Activated T-cell treated with anti-CD3 and anti-CD28 coated beads, Interleukin-2, amount 50 U/mL, for 24 hours (primary cell): ENCODE measurements around the gene RAD51B.

Experiments
- DNase-seq: peaks from one replicate; pipeline ENCODE4 v3.0.0-alpha.2; 2020
- H3K27ac Mint-ChIP-seq: 2 replicates; pipeline ENCODE4 v1.8.0; 2020; ENCODE audit warnings: mild to moderate bottlenecking, mixed read lengths
- H3K27me3 Mint-ChIP-seq: 2 replicates; pipeline ENCODE4 v1.8.0; 2020; ENCODE audit warnings: mixed read lengths
- H3K36me3 Mint-ChIP-seq: 2 replicates; pipeline ENCODE4 v1.8.0; 2020; ENCODE audit warnings: low read depth, mixed read lengths
- H3K4me1 Mint-ChIP-seq: 2 replicates; pipeline ENCODE4 v1.8.0; 2020; ENCODE audit warnings: low read depth, mixed read lengths
- H3K4me3 Mint-ChIP-seq: 2 replicates; pipeline ENCODE4 v1.8.0; 2020; ENCODE audit warnings: mild to moderate bottlenecking, moderate library complexity, mixed read lengths
- H3K9me3 Mint-ChIP-seq: 2 replicates; pipeline ENCODE4 v1.8.0; 2020; ENCODE audit warnings: mixed read lengths

Gene RAD51B

DNA sequence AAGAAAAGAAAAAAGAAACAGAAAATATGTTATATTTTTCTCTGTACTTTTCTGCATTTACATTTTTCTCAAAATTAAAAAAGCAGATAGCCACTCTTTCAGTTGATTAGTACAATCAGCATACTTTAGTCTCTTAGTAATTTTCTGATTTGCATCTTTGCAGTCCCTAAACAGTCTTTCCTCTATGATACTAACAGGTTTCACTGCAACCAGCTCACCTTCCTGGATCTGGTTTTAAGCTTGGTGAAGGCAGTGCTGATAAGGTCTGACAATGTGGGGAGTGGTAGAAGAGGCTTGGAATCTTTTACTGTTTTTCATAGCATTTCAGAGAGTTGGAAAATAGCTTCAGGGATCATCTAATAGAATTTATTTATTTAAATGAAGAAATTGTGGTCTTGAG is 515.7 kb downstream of the RAD51B start:
- H3K27ac Mint-ChIP-seq, result no peak overlapping the region
- no peaks in the 10 kb centered on the region for H3K27me3 Mint-ChIP-seq
- H3K9me3 Mint-ChIP-seq, result no peaks in the 10 kb centered on the region
- H3K4me3 Mint-ChIP-seq, result no peak overlapping the region
- H3K4me1 Mint-ChIP-seq, result peaks cover 3% of the 10 kb centered on the region
- no peak for DNase-seq
- no peaks in the 10 kb centered on the region for H3K36me3 Mint-ChIP-seq

DNA sequence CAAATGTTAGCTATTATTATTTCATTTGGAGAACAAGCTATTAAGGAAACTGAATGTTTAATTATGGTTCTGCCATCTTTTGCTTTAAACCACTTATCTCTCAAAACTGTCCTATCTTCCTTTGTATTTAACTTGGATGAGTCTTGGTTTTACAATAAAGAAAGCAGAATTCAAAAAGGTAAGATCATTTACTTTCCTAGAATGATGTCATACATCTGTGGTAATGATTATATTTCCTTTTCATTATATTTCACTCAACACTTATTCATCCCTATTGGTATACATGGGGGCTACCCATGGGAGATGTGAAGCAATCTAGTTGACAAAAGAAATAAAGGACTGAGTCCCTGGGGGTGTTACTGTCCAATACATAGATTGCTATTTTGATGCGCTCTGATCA is 516.6 kb downstream of the RAD51B start:
- Mint-ChIP-seq H3K27me3 (no peaks in the 10 kb centered on the region), H3K9me3 (no peaks in the 10 kb centered on the region), H3K4me1 (peaks cover 3% of the 10 kb centered on the region), H3K4me3 (no peak overlapping the region), H3K27ac (no peak overlapping the region), H3K36me3 (no peaks in the 10 kb centered on the region)
- DNase-seq, result no peak

DNA sequence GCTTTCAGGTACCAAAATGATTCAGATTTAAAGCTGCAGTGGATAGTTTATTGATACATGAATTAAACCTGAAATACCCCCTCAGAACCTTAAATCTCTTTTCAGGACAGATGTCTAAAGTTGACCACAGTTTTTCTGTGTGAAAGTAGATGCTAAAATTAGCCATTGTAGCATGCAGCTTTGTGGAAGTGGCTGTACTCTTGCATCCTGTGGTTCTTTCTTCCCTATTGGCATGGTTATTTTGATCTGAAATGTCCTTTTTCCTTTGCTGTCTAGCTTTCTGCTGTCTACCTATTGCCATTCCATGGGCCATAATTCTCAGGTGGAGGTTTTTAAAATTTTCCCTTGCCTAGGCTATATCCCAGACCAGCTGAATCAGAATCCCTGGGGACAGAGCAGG is 517.7 kb downstream of the RAD51B start:
- Mint-ChIP-seq H3K27ac (no peak overlapping the region), H3K27me3 (no peaks in the 10 kb centered on the region), H3K4me3 (no peak overlapping the region), H3K36me3 (no peaks in the 10 kb centered on the region), H3K9me3 (no peaks in the 10 kb centered on the region), H3K4me1 (peaks cover 11% of the 10 kb centered on the region)
- DNase-seq, result no peak

- Mint-ChIP-seq H3K27ac (no peak overlapping the region), H3K4me3 (no peak overlapping the region), H3K4me1 (peaks cover 15% of the 10 kb centered on the region), H3K36me3 (no peaks in the 10 kb centered on the region), H3K9me3 (no peaks in the 10 kb centered on the region), H3K27me3 (no peaks in the 10 kb centered on the region)
- DNase-seq, result no peak
Observed at GRCh38 chr14:68340262-68340661, 520.7 kb downstream of the RAD51B start.

DNA sequence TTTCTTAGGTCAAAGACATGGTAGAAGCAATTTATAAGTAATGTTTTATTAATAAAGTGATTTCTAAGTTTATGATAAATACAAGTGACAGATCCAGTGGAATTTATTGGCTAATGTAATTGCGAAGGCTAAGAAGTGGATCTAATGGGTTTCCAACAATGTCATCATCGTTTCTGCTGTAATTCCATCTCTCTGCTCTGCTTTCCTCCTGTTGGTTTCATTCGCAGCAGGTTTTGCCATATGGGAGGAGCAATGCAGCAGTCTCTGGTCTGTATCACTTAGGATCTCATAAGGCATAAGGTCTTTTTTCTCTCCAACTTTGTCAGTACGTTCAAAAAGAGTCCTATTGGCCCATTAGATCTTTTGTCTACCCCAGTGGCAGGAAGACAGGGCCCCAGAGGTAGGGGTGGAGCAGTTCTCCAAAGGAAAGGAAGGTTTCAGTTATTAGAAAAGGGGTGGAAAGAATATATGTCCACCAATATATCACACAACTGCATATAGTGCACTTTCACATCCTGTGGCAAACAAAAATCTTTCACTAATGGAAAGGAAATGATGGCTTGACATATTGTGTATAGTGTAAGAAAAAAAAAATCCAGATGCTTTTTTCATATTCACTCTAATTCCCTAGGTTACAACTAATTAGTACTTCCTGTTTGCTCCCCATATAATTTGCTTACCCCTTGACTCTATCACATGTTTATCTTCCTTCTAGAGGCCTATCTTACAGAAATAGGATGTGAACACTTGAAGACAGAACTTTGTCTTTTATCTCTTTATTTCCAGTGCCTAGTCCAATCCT is 522.0 kb downstream of the RAD51B start:
- DNase-seq, result no peak
- Mint-ChIP-seq H3K27ac (no peak overlapping the region), H3K36me3 (no peaks in the 10 kb centered on the region), H3K4me3 (no peak overlapping the region), H3K4me1 (peaks cover 12% of the 10 kb centered on the region), H3K27me3 (no peaks in the 10 kb centered on the region), H3K9me3 (no peaks in the 10 kb centered on the region)

GRCh38 chr14:68342216-68342763 is 522.7 kb downstream of the RAD51B start:
- no peaks in the 10 kb centered on the region for H3K36me3 Mint-ChIP-seq
- peaks cover 12% of the 10 kb centered on the region for H3K4me1 Mint-ChIP-seq
- no peak overlapping the region for H3K27ac Mint-ChIP-seq
- H3K9me3 Mint-ChIP-seq, result no peaks in the 10 kb centered on the region
- no peaks in the 10 kb centered on the region for H3K27me3 Mint-ChIP-seq
- no peak overlapping the region for H3K4me3 Mint-ChIP-seq
- no peak for DNase-seq

GRCh38 chr14:68343534-68344118 is 524.0 kb downstream of the RAD51B start:
- Mint-ChIP-seq H3K9me3 (no peaks in the 10 kb centered on the region), H3K4me3 (no peak overlapping the region), H3K27ac (no peak overlapping the region), H3K4me1 (peaks cover 12% of the 10 kb centered on the region), H3K27me3 (no peaks in the 10 kb centered on the region), H3K36me3 (no peaks in the 10 kb centered on the region)
- DNase-seq, result no peak

- no peak overlapping the region for H3K27ac Mint-ChIP-seq
- no peak overlapping the region for H3K4me3 Mint-ChIP-seq
- no peaks in the 10 kb centered on the region for H3K9me3 Mint-ChIP-seq
- DNase-seq, result no peak
- H3K4me1 Mint-ChIP-seq, result peaks cover 12% of the 10 kb centered on the region
- no peaks in the 10 kb centered on the region for H3K36me3 Mint-ChIP-seq
- H3K27me3 Mint-ChIP-seq, result no peaks in the 10 kb centered on the region
Observed at GRCh38 chr14:68345738-68346137, 526.2 kb downstream of the RAD51B start.

- Mint-ChIP-seq H3K4me1 (peaks cover 8% of the 10 kb centered on the region), H3K4me3 (no peak overlapping the region), H3K9me3 (no peaks in the 10 kb centered on the region), H3K36me3 (no peaks in the 10 kb centered on the region), H3K27me3 (no peaks in the 10 kb centered on the region), H3K27ac (no peak overlapping the region)
- DNase-seq, result no peak
Observed at GRCh38 chr14:68346556-68347343, 527.2 kb downstream of the RAD51B start.

GRCh38 chr14:68349900-68350629 is 530.5 kb downstream of the RAD51B start:
- H3K27me3 Mint-ChIP-seq, result no peaks in the 10 kb centered on the region
- H3K4me1 Mint-ChIP-seq, result no peaks in the 10 kb centered on the region
- no peak for DNase-seq

GRCh38 chr14:68355415-68355814 is 535.8 kb downstream of the RAD51B start:
- Mint-ChIP-seq H3K27ac (no peak overlapping the region), H3K4me3 (no peak overlapping the region), H3K36me3 (no peaks in the 10 kb centered on the region), H3K4me1 (peaks cover 25% of the 10 kb centered on the region), H3K9me3 (no peaks in the 10 kb centered on the region), H3K27me3 (no peaks in the 10 kb centered on the region)
- no peak for DNase-seq

More at GRCh38 chr14:68349900-68350629, 530.5 kb downstream of the RAD51B start:
- Mint-ChIP-seq H3K27ac (no peak overlapping the region), H3K9me3 (no peaks in the 10 kb centered on the region), H3K36me3 (no peaks in the 10 kb centered on the region), H3K4me3 (no peak overlapping the region)

GRCh38 chr14:68357777-68358176 is 538.2 kb downstream of the RAD51B start:
- no peak for DNase-seq
- Mint-ChIP-seq H3K36me3 (no peaks in the 10 kb centered on the region), H3K9me3 (no peaks in the 10 kb centered on the region), H3K4me1 (peaks cover 29% of the 10 kb centered on the region), H3K27me3 (no peaks in the 10 kb centered on the region), H3K27ac (no peak overlapping the region), H3K4me3 (no peak overlapping the region)

DNA sequence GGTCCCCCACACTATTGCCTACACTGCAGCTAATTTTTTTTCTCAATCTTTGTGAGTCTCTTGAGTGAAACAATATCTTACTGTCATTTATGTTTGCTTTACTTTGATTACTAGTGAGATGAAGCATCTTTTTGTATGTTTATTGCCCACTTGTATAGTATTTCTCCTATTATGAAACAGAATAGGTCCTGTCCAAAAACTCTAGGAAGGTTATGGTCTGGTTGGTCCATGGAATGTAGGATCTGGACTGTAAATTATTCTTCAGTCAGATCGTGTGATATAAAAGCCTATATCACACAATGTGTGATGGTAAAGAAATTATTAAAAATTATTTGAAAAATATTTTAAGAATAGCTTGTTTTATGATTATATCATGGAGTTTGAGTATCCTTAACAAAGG is 538.9 kb downstream of the RAD51B start:
- peaks cover 32% of the 10 kb centered on the region for H3K4me1 Mint-ChIP-seq
- H3K9me3 Mint-ChIP-seq, result no peaks in the 10 kb centered on the region
- no peak overlapping the region for H3K4me3 Mint-ChIP-seq
- no peak for DNase-seq
- no peaks in the 10 kb centered on the region for H3K36me3 Mint-ChIP-seq
- no peaks in the 10 kb centered on the region for H3K27me3 Mint-ChIP-seq
- H3K27ac Mint-ChIP-seq, result no peak overlapping the region
